ENCODE measurements around the gene FREM3.

DNA sequence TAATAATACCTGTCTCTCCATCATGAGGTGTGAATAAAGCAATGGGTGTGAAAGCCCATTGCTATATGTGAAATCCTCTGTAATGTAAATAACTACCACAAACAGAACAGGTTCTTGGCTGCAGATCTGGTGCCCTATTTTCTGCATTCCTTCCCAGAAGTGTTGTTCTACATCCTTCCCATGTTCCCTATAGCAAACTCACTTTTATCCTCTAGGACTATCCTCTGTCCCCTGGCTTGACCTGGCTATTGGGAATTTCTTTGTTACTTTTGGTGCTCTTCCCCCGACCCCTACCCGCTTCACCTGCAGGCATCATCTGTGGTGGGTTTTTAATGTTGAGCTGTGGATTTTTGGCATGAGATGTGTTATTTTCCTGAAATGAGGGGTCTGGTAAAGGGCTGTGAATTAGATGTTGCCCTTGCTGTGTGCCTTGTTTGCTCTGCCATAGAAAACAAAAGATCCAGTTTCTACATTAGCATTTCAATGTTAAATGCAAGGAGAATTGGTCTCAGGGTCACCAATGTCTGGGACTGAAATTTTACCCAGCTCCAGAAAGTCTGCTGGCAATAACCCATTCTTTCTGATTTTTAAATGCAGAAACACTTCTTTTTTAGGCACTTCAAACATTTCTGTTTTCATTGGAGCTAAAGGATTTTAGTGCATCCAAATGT lies 13.6 kb upstream of the FREM3 start:
- TF ChIP-seq CTCF (IDR thresholded peaks at IDR 0.05) = no peak
- no peak for TF ChIP-seq POLR2A (IDR thresholded peaks at IDR 0.05)
